Natural killer cell (primary cell): ENCODE data around the gene MALRD1. TPM values are rescaled to one million over a fixed set of nuclear protein-coding genes. Genes with fewer than 3 reads are reported as not detected.
"Not testable (repeated sequence)": the region's sequence is repeated elsewhere in the genome, so short reads cannot be mapped to it uniquely, and the experiment has no call there.

Source experiments
- ATAC-seq, 3 donors: fragments of 150-1000 bp in 2 of 3; fragments of 200-7000 bp in 1 of 3; cut with Tn5 transposase; 1 replicate in 1 of 3; 2 replicates in 2 of 3; pipeline ENCODE4 v1.10.0; 2021; ENCODE audit warnings: mild to moderate bottlenecking in 2 of 3, moderate library complexity in 2 of 3
- DNase-seq, 2 donors: peaks; one replicate each; pipeline versions ENCODE4 v3.0.0 to v3.0.0-alpha.2; 2013 to 2021; ENCODE audit warnings: mixed read lengths in 1 of 2
- H3K27ac ChIP-seq: one replicate; pipeline ENCODE4 v1.5.1; 2013; ENCODE audit warnings: mild to moderate bottlenecking, low read length
- H3K27me3 ChIP-seq: one replicate; pipeline ENCODE4 v1.6.1; 2013; ENCODE audit warnings: low read length; ENCODE audit not compliant: control insufficient read depth, insufficient read depth
- H3K36me3 ChIP-seq: one replicate; pipeline ENCODE4 v1.6.1; 2013; ENCODE audit warnings: low read length; ENCODE audit not compliant: control insufficient read depth, insufficient read depth
- H3K4me1 ChIP-seq: one replicate; pipeline ENCODE4 v1.6.1; 2013; ENCODE audit warnings: low read length; ENCODE audit not compliant: control insufficient read depth, insufficient read depth
- H3K4me3 ChIP-seq: one replicate; pipeline ENCODE4 v1.5.1; 2013; ENCODE audit warnings: low read length
- H3K9me3 ChIP-seq: one replicate; pipeline ENCODE4 v1.6.1; 2013; ENCODE audit warnings: low read length; ENCODE audit not compliant: control insufficient read depth, insufficient read depth
- H3K27ac Mint-ChIP-seq, 2 donors: one replicate each; pipeline ENCODE4 v1.8.0; 2022; ENCODE audit warnings: mild to moderate bottlenecking in 2 of 2, mixed read lengths in 2 of 2, moderate library complexity in 1 of 2
- H3K27me3 Mint-ChIP-seq, 2 donors: one replicate each; pipeline ENCODE4 v1.8.0; 2022; ENCODE audit warnings: low read depth in 2 of 2, mixed read lengths in 2 of 2
- H3K36me3 Mint-ChIP-seq: one replicate; pipeline ENCODE4 v1.8.0; 2022; ENCODE audit warnings: mixed read lengths
- H3K4me1 Mint-ChIP-seq, 2 donors: one replicate each; pipeline ENCODE4 v1.8.0; 2022; ENCODE audit warnings: mixed read lengths in 2 of 2
- H3K4me3 Mint-ChIP-seq: one replicate; pipeline ENCODE4 v1.8.0; 2022; ENCODE audit warnings: mild to moderate bottlenecking, moderate library complexity, mixed read lengths
- H3K9me3 Mint-ChIP-seq, 2 donors: one replicate each; pipeline ENCODE4 v1.8.0; 2022; ENCODE audit warnings: mixed read lengths in 2 of 2
- CTCF ChIP-seq: fragments of 200-600 bp; IDR thresholded peaks from one replicate; pipeline ENCODE4 v1.8.0; 2022; ENCODE audit warnings: antibody characterized with exemption
- WGBS: methylation state at CpG from one replicate; pipeline ENCODE4 v1.1.7; 2013; ENCODE audit warnings: missing lambda C conversion rate; ENCODE audit not compliant: insufficient coverage; 5-methylcytosine and 5-hydroxymethylcytosine counted together
- intact Hi-C: fragments of 100-400 bp; cut with micrococcal nuclease; formaldehyde crosslinking; loops from one replicate; pipeline ENCODE4 v1.14.2; 2022
- total RNA-seq, 4 donors: library from RNA; stranded (reverse); fragments of 120-200 nt in 1 of 4; gene quantifications; one replicate each; pipeline versions ENCODE4 v1.2.3 to v1.2.4, GENCODE V29; 2013 to 2022

Gene MALRD1
- total RNA-seq, 3 donors from 2014 or later (not counting 1 experiment from before 2014, with no cell fraction given): not detected

- no peaks in the 10 kb centered on the region for H3K9me3 ChIP-seq
- ATAC-seq: no peak
- H3K4me3 Mint-ChIP-seq: no peak overlapping the region
- no peaks in the 10 kb centered on the region for H3K36me3 Mint-ChIP-seq
- no peaks in the 10 kb centered on the region for H3K4me1 Mint-ChIP-seq
- H3K36me3 ChIP-seq: no peaks in the 10 kb centered on the region
- no peak overlapping the region for H3K4me3 ChIP-seq
- TF ChIP-seq CTCF: no peak
- H3K27me3 ChIP-seq: no peaks in the 10 kb centered on the region
- H3K27ac ChIP-seq: no peak overlapping the region
- peaks cover 2 to 3% of the 10 kb centered on the region in 2 donors for H3K9me3 Mint-ChIP-seq
- H3K27me3 Mint-ChIP-seq: no peaks in the 10 kb centered on the region
- intact Hi-C loops: no loop called here
- no peak for DNase-seq
- H3K27ac Mint-ChIP-seq: no peak overlapping the region
- H3K4me1 ChIP-seq: no peaks in the 10 kb centered on the region
- no CpG with 5 or more reads among the region's 1 CpG for WGBS
Observed at GRCh38 chr10:19500959-19501358, 452.4 kb downstream of the MALRD1 start.

- Histone ChIP-seq H3K4me3 (no peak overlapping the region), H3K27ac (no peak overlapping the region), H3K27me3 (no peaks in the 10 kb centered on the region), H3K9me3 (no peaks in the 10 kb centered on the region), H3K4me1 (no peaks in the 10 kb centered on the region), H3K36me3 (no peaks in the 10 kb centered on the region)
- Mint-ChIP-seq H3K36me3 (no peaks in the 10 kb centered on the region), H3K27me3 (no peaks in the 10 kb centered on the region), H3K4me1 (no peaks in the 10 kb centered on the region), H3K27ac (no peak overlapping the region), H3K4me3 (no peak overlapping the region), H3K9me3 (peaks cover 2 to 11% of the 10 kb centered on the region in 2 donors)
- no peak for TF ChIP-seq CTCF
- intact Hi-C loops: no loop called here
- no peak for DNase-seq
- WGBS: 88% methylated on average over 4 of the region's 6 CpGs
- ATAC-seq: no peak
Observed at GRCh38 chr10:19505320-19506312, 457.0 kb downstream of the MALRD1 start.

GRCh38 chr10:19510005-19510732, 461.6 kb downstream of the MALRD1 start:
- H3K9me3 ChIP-seq, H3K27me3 ChIP-seq, intact Hi-C loops, H3K9me3 Mint-ChIP-seq, H3K4me1 Mint-ChIP-seq, H3K4me3 ChIP-seq, H3K36me3 ChIP-seq, ATAC-seq, H3K4me1 ChIP-seq, H3K4me3 Mint-ChIP-seq, H3K27ac ChIP-seq, DNase-seq, H3K36me3 Mint-ChIP-seq, H3K27me3 Mint-ChIP-seq, H3K27ac Mint-ChIP-seq: not testable (repeated sequence)
- WGBS: 74% methylated on average over 5 of the region's 8 CpGs

GRCh38 chr10:19518109-19518508, 469.5 kb downstream of the MALRD1 start:
- Histone ChIP-seq H3K36me3 (no peaks in the 10 kb centered on the region), H3K9me3 (no peaks in the 10 kb centered on the region), H3K4me1 (no peaks in the 10 kb centered on the region), H3K27me3 (no peaks in the 10 kb centered on the region), H3K4me3 (no peak overlapping the region), H3K27ac (no peak overlapping the region)
- DNase-seq (no peak), ATAC-seq (no peak)
- Mint-ChIP-seq H3K36me3 (no peaks in the 10 kb centered on the region), H3K27me3 (no peaks in the 10 kb centered on the region), H3K4me1 (no peaks in the 10 kb centered on the region), H3K4me3 (no peak overlapping the region), H3K27ac (no peak overlapping the region), H3K9me3 (no peaks in the 10 kb centered on the region)
- intact Hi-C loops: no loop called here
- TF ChIP-seq CTCF: no peak
